Liver (tissue), 9 donors: Measurements from ENCODE around the gene ELK1. TPM values are rescaled to one million over a fixed set of nuclear protein-coding genes. Genes with fewer than 3 reads are reported as not detected.

Experiments
- DNase-seq: peaks from one replicate; pipeline ENCODE4 v3.0.0-alpha.2; 2017; ENCODE audit warnings: low spot score
- H3K27ac ChIP-seq, 2 donors: one replicate each; pipeline ENCODE4 v1.7.0; 2013; ENCODE audit warnings: inconsistent platforms in 2 of 2, low read length in 2 of 2, control low read depth in 1 of 2, low read depth in 1 of 2, mild to moderate bottlenecking in 1 of 2
- H3K27me3 ChIP-seq, 4 donors: one replicate each; pipeline versions ENCODE4 v1.6.1 to v1.7.0; 2013; ENCODE audit warnings: low read length in 3 of 4, inconsistent platforms in 1 of 4, mild to moderate bottlenecking in 1 of 4, moderate library complexity in 1 of 4; ENCODE audit not compliant: control insufficient read depth in 4 of 4, insufficient read depth in 4 of 4
- H3K36me3 ChIP-seq, 4 donors: one replicate each; pipeline versions ENCODE4 v1.6.1 to v1.7.0; 2013; ENCODE audit warnings: low read length in 3 of 4, mild to moderate bottlenecking in 3 of 4, low read depth in 1 of 4, moderate library complexity in 1 of 4; ENCODE audit not compliant: control insufficient read depth in 4 of 4, insufficient read depth in 3 of 4
- H3K4me1 ChIP-seq, 4 donors: one replicate each; pipeline versions ENCODE4 v1.6.1 to v1.7.0; 2013; ENCODE audit warnings: low read length in 3 of 4, mild to moderate bottlenecking in 3 of 4, moderate library complexity in 1 of 4; ENCODE audit not compliant: control insufficient read depth in 4 of 4, insufficient read depth in 4 of 4
- H3K4me3 ChIP-seq, 3 donors: one replicate each; pipeline versions ENCODE4 v1.6.1 to v1.7.0; 2013; ENCODE audit warnings: low read length in 3 of 3, control low read depth in 1 of 3, low read depth in 1 of 3, mild to moderate bottlenecking in 1 of 3
- H3K9ac ChIP-seq, 2 donors: one replicate each; pipeline ENCODE4 v1.7.0; 2013; ENCODE audit warnings: low read length in 2 of 2, mild to moderate bottlenecking in 2 of 2, moderate library complexity in 2 of 2, control low read depth in 1 of 2, low read depth in 1 of 2
- H3K9me3 ChIP-seq, 4 donors: one replicate each; pipeline versions ENCODE4 v1.6.1 to v1.7.0; 2013; ENCODE audit warnings: low read length in 3 of 4; ENCODE audit not compliant: control insufficient read depth in 4 of 4
- CTCF ChIP-seq: fragments of 150-350 bp; IDR thresholded peaks from 2 replicates; pipeline ENCODE4 v1.5.1; 2017; ENCODE audit warnings: improper control_type of control experiment, low read depth, low read length; ENCODE audit not compliant: missing input control
- EGR1 ChIP-seq, 2 donors: IDR thresholded peaks; 2 replicates each; pipeline ENCODE4 v1.6.1; 2016 to 2018; ENCODE audit warnings: antibody characterized with exemption in 2 of 2, low read depth in 2 of 2
- FOXA1 ChIP-seq: IDR thresholded peaks from 2 replicates; pipeline ENCODE4 v1.6.1; 2016; ENCODE audit warnings: antibody characterized with exemption
- FOXA2 ChIP-seq: IDR thresholded peaks from 2 replicates; pipeline ENCODE4 v1.6.1; 2016; ENCODE audit warnings: antibody characterized with exemption
- GABPA ChIP-seq, 2 donors: IDR thresholded peaks in 1 of 2; conservative IDR thresholded peaks in 1 of 2; 2 replicates each; pipeline ENCODE4 v1.6.1; 2016; ENCODE audit warnings: antibody characterized with exemption in 2 of 2, mild to moderate bottlenecking in 1 of 2, moderate library complexity in 1 of 2
- HNF4A ChIP-seq, 2 donors: conservative IDR thresholded peaks; 2 replicates each; pipeline ENCODE4 v1.6.1; 2016; ENCODE audit warnings: antibody characterized with exemption in 2 of 2, mild to moderate bottlenecking in 2 of 2
- HNF4G ChIP-seq: IDR thresholded peaks from 2 replicates; pipeline ENCODE4 v1.6.1; 2016; ENCODE audit warnings: antibody characterized with exemption
- NR2F2 ChIP-seq: IDR thresholded peaks from 2 replicates; pipeline ENCODE4 v1.6.1; 2016; ENCODE audit warnings: antibody characterized with exemption
- RXRA ChIP-seq, 2 donors: IDR thresholded peaks; 2 replicates each; pipeline ENCODE4 v1.6.1; 2017 to 2018; ENCODE audit warnings: antibody characterized with exemption in 2 of 2, mild to moderate bottlenecking in 1 of 2
- SP1 ChIP-seq: IDR thresholded peaks from 2 replicates; pipeline ENCODE4 v1.6.1; 2018; ENCODE audit warnings: antibody characterized with exemption, mild to moderate bottlenecking
- YY1 ChIP-seq: IDR thresholded peaks from 2 replicates; pipeline ENCODE4 v1.6.1; 2016; ENCODE audit warnings: antibody characterized with exemption, mild to moderate bottlenecking
- WGBS: extraction: QIAGEN DNeasy Blood & Tissue Kit; methylation state at CpG from one replicate; pipeline ENCODE4 v1.1.7; 2013; 5-methylcytosine and 5-hydroxymethylcytosine counted together
- polyA plus RNA-seq, 2 donors: library from polyadenylated mRNA; stranded (reverse) in 1 of 2; unstranded in 1 of 2; fragments of 200-250 nt in 1 of 2; fragments of >200 nt in 1 of 2; fragmentation: Nextera tagmentation in 1 of 2; extraction: Ambion mirVana in 1 of 2; gene quantifications; one replicate each; pipeline versions ENCODE4 v1.2.1 to v1.2.3, GENCODE V29; 2013 to 2015
- total RNA-seq, 2 donors: library from RNA; depleted of rRNA; stranded (reverse); fragments of >200 nt; gene quantifications; one replicate each; pipeline ENCODE4 v1.2.3, GENCODE V29; 2014
- TF ChIP-seq, protein P1 (sequence below): IDR thresholded peaks from 2 replicates; pipeline ENCODE4 v1.6.1; 2016; ENCODE audit warnings: antibody characterized with exemption
- TF ChIP-seq, protein P2 (sequence below): IDR thresholded peaks from 2 replicates; pipeline ENCODE4 v1.6.1; 2016; ENCODE audit warnings: antibody characterized with exemption
- donor health status: healthy.
- donor health status: healthy.
- donor health status: healthy.
- donor health status: healthy.
- donor health status: healthy.

Gene ELK1
- total and polyA plus RNA-seq, 4 donors = 6.2 to 20.2 (median 11.6) TPM

- Histone ChIP-seq H3K27ac (no peak overlapping the region), H3K9ac (no peak overlapping the region), H3K9me3 (peaks cover 0 to 6% (median 1%) of the 10 kb centered on the region in 4 donors), H3K36me3 (peaks cover 11 to 48% (median 22%) of the 10 kb centered on the region in 4 donors), H3K27me3 (no peaks in the 10 kb centered on the region), H3K4me3 (no peak overlapping the region), H3K4me1 (no peaks in the 10 kb centered on the region)
- WGBS = 68% methylated on average over 31 of the region's 31 CpGs
- TF ChIP-seq HNF4A (conservative IDR thresholded peaks at IDR 0.05) = no peak
- TF ChIP-seq FOXA2 = no peak
- TF ChIP-seq, protein P1, sequence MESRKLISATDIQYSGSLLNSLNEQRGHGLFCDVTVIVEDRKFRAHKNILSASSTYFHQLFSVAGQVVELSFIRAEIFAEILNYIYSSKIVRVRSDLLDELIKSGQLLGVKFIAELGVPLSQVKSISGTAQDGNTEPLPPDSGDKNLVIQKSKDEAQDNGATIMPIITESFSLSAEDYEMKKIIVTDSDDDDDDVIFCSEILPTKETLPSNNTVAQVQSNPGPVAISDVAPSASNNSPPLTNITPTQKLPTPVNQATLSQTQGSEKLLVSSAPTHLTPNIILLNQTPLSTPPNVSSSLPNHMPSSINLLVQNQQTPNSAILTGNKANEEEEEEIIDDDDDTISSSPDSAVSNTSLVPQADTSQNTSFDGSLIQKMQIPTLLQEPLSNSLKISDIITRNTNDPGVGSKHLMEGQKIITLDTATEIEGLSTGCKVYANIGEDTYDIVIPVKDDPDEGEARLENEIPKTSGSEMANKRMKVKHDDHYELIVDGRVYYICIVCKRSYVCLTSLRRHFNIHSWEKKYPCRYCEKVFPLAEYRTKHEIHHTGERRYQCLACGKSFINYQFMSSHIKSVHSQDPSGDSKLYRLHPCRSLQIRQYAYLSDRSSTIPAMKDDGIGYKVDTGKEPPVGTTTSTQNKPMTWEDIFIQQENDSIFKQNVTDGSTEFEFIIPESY = no peak
- no peak for TF ChIP-seq YY1
- TF ChIP-seq GABPA (IDR thresholded peaks at IDR 0.05 in 1 of 2, conservative IDR thresholded peaks at IDR 0.05 in 1 of 2) = no peak
- no peak for TF ChIP-seq CTCF
- TF ChIP-seq, protein P2, sequence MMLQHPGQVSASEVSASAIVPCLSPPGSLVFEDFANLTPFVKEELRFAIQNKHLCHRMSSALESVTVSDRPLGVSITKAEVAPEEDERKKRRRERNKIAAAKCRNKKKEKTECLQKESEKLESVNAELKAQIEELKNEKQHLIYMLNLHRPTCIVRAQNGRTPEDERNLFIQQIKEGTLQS = no peak
- TF ChIP-seq RXRA (IDR thresholded peaks at IDR 0.05) = no peak
- TF ChIP-seq SP1 = no peak
- TF ChIP-seq EGR1 (IDR thresholded peaks at IDR 0.05; ENCODE audit: low read depth in 2 of 2) = no peak
- no peak for TF ChIP-seq FOXA1
- peak; percentile 52 for DNase-seq
Measured at GRCh38 chrX:47637546-47638195, 12.7 kb downstream of the ELK1 start.

DNA sequence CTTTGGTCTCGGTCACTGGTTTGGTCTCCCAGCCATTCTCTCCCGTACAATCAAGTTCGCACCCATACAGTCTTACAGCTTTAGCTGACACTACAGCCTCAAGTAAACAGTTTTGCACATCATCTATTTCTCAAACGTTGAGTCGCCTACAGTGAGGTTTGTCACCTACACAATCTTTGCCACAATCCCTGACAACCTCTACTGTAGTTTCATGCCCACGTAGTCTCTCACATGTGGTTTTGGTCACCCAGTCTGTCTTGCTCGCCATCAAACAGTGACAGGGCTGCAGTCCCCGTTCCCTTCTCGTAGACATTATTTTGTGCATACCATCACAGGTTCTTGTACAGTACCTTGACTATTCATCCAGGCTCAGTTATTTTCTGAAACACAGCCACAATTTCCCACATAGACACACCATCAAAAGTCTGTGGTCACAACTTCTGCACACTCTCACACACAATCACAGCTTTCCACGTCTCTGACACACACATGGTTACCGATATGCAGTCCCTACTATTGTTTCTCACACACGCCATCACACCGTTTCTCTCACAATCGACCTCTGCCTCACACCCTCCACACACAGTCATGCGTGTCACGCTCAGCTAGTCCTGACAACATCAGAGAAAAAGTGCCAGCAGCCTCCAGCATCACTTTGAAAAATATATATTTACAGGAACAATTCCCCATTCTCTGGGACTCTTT, 15.3 kb downstream of the ELK1 start:
- WGBS = 85% methylated on average over 16 of the region's 16 CpGs
- H3K36me3 ChIP-seq = peaks cover 11 to 31% (median 12%) of the 10 kb centered on the region in 4 donors
- no peaks in the 10 kb centered on the region for H3K27me3 ChIP-seq
- TF ChIP-seq FOXA1 = no peak
- no peak for TF ChIP-seq HNF4G
- TF ChIP-seq NR2F2 = no peak
- TF ChIP-seq YY1 = no peak
- TF ChIP-seq, protein P2 = no peak
- TF ChIP-seq EGR1 (IDR thresholded peaks at IDR 0.05; ENCODE audit: low read depth in 2 of 2) = no peak
- H3K9me3 ChIP-seq = peaks cover 0 to 6% (median 0%) of the 10 kb centered on the region in 4 donors
- no peak overlapping the region for H3K27ac ChIP-seq
- H3K9ac ChIP-seq = no peak overlapping the region
- DNase-seq = no peak
- no peak overlapping the region for H3K4me3 ChIP-seq
- peaks cover 0 to under 1% (median 0%) of the 10 kb centered on the region in 4 donors for H3K4me1 ChIP-seq
